Breast epithelium (tissue), 3 donors: ENCODE data around the gene ING4.

Experiments
- POLR2A ChIP-seq: fragments of 450-650 bp; IDR thresholded peaks from one replicate; pipeline ENCODE4 v1.6.1; 2016; ENCODE audit warnings: antibody characterized with exemption, mild to moderate bottlenecking, moderate library complexity
- TF ChIP-seq, protein P1 (sequence below), 3 donors: fragments of 450-650 bp; IDR thresholded peaks; one replicate each; pipeline ENCODE4 v1.5.1; 2016 to 2017; ENCODE audit warnings: antibody characterized with exemption in 3 of 3, mild to moderate bottlenecking in 3 of 3, moderate library complexity in 3 of 3

DNA sequence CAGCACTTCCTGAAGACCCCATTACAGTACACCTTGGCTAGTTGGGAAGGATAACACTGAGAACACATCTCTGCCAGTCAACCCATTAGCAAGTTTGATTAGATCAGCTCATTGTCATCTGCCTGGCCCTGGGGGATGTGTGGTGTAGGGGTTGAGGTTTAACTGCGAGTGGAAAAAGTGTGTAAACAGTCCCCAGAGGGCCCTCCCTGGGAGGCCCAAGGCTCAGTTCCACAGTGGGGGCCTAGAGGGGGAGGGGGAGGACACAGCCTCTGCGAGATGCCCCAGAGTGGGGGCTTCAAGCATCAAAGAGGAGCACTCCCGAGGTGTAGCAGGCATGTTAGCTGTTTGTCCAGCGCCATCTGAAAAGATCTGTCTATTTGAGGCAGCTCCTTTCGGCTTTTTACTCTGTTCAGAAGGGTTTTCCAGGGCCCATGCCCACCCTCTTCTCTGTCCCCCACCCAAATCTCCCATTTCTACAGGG, 27.5 kb downstream of the ING4 start:
- TF ChIP-seq POLR2A, result no peak
- TF ChIP-seq, protein P1, sequence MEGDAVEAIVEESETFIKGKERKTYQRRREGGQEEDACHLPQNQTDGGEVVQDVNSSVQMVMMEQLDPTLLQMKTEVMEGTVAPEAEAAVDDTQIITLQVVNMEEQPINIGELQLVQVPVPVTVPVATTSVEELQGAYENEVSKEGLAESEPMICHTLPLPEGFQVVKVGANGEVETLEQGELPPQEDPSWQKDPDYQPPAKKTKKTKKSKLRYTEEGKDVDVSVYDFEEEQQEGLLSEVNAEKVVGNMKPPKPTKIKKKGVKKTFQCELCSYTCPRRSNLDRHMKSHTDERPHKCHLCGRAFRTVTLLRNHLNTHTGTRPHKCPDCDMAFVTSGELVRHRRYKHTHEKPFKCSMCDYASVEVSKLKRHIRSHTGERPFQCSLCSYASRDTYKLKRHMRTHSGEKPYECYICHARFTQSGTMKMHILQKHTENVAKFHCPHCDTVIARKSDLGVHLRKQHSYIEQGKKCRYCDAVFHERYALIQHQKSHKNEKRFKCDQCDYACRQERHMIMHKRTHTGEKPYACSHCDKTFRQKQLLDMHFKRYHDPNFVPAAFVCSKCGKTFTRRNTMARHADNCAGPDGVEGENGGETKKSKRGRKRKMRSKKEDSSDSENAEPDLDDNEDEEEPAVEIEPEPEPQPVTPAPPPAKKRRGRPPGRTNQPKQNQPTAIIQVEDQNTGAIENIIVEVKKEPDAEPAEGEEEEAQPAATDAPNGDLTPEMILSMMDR (IDR thresholded peaks at IDR 0.05), result no peak
